Body of pancreas (tissue), 4 donors: ENCODE data around the gene VASP.

ENCODE experiments used
- POLR2A ChIP-seq, 3 donors: fragments of 450-650 bp; IDR thresholded peaks; one replicate each; pipeline ENCODE4 v1.6.1; 2016; ENCODE audit warnings: antibody characterized with exemption in 3 of 3, mild to moderate bottlenecking in 2 of 3
- TF ChIP-seq, protein P1 (sequence below), 7 experiments: fragments of 450-650 bp in 4 of 7; fragments of 200-600 bp in 3 of 7; sonication (generic) in 3 of 7; IDR thresholded peaks; one replicate each; pipeline ENCODE4 v1.5.1; 2016 to 2019; ENCODE audit warnings: antibody characterized with exemption in 7 of 7

DNA sequence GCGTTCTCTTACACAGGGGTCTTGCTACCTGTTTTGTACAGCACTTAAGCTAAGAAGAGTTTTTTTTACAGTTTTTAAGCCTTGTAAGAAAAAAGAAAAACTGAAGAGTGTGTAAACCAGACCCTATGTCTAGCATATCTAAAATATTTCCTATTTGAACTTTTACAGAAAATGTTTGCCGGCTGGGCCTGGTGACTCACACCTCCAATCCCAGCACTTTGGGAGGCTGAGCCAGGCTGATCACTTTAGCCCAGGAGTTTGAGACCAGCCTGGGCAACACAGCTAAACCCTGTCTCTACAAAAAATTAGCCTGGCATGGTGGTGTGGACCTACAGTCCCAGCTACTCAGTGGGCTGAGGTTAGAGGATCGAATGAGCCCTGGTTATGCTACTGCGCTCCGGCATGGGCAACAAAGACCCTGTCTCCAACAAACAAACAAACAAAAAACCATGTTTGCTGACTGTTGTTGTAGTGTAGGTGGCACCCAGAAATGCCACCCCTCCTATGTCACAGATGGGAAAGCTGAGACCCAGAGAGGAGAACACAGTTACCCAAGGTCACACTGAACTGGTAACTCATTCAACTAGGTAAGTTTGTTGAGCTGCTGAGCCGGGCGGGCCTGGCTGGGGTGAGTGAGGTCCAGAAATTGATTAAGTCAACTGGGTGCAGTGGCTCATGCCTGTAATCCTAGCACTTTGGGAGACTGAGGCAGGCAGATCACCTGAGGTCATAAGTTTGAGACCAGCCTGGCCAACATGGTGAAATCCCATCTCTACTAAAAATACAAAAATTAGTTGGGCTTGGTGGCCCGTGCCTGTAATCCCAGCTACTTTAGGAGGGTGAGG, 1.9 kb upstream of the VASP start:
- TF ChIP-seq, protein P1, sequence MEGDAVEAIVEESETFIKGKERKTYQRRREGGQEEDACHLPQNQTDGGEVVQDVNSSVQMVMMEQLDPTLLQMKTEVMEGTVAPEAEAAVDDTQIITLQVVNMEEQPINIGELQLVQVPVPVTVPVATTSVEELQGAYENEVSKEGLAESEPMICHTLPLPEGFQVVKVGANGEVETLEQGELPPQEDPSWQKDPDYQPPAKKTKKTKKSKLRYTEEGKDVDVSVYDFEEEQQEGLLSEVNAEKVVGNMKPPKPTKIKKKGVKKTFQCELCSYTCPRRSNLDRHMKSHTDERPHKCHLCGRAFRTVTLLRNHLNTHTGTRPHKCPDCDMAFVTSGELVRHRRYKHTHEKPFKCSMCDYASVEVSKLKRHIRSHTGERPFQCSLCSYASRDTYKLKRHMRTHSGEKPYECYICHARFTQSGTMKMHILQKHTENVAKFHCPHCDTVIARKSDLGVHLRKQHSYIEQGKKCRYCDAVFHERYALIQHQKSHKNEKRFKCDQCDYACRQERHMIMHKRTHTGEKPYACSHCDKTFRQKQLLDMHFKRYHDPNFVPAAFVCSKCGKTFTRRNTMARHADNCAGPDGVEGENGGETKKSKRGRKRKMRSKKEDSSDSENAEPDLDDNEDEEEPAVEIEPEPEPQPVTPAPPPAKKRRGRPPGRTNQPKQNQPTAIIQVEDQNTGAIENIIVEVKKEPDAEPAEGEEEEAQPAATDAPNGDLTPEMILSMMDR (IDR thresholded peaks at IDR 0.05): no peak
- TF ChIP-seq POLR2A (IDR thresholded peaks at IDR 0.05): no peak
